ENCODE results near the gene FBN1.

FBN1 gene

GRCh38 chr15:48547286-48547685 lies 98.2 kb downstream of the FBN1 start:
- no peak for DNase-seq

GRCh38 chr15:48546296-48546695 lies 99.2 kb downstream of the FBN1 start:
- no peak for DNase-seq

- no peak for DNase-seq
These were observed 100.7 kb downstream of the FBN1 start for GRCh38 chr15:48544778-48545177.

GRCh38 chr15:48541341-48542278 lies 103.9 kb downstream of the FBN1 start:
- no peak for DNase-seq

DNA sequence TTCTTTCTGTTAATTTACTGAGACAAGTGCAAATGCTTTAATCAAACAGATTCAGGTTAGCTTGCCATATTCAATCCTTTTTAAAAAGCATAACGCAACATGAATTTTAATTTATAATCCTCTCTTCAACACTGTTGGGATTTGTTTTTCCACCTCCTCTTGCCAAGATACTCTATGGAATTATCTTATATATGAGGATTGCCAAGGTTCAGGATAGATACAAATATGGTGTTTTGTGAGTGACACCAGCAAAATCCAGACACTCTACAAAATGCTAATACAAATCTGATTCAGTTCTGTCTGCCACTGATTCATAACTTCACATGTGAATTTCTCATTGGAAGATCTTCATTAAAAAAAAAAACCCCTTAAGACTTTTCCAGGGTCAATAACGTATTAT lies 104.8 kb downstream of the FBN1 start:
- no peak for DNase-seq

DNA sequence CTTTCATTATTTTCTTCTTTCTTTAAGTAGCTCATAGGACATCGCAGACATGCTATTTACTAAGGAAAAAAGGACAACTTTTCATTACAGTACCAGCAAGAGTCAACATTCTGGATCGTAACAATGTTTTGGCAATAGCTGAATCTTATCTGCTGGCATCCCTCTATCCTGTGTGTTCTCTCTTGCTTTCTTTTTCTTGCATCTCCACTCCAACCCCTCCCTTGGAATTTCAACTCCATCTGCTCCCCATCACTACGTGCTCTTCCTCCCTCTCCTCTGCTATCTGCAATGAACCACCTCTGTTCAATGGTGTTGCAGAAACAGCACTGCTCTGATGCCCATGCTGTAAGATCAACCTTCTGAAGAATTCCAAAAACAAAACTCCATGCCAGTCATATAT lies 106.6 kb downstream of the FBN1 start:
- DNase-seq, result no peak

DNA sequence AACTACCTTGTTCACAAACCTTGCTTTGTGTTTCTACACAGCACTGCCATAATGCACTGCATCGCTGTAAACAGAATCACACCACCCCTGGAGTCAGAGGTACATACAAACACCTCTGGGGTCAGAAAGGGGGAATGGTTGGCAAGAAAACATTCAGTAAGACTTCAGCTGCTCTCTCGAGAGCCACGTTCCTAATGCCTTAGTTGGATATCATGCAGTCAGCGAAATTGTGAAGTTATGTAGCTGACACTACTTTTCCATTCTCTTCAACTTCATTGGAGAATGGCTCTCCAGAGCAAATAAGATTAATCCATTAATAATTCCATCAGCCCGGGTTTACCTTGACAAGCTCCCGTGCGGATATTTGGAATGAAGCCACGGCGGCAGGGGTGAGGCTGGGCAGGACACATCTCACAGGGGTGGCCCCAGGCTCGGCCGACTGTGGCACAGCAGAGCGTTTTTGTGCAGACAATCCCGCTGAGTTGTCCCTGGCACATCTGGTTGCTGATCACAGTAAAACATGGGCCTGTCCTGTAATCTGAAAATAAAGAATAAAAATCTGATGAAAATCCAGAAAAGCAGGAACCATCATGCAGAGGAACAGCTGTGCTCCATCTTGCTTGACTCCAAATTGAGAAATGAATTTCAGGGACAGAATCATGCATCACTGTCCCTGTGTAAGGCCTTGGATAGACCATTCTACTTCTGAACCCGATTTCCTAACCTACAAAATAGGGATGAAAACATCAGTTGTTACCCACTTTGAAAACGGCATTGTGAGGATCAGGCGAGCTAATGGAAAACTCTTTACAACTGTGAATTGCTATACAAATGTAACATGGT lies 108.0 kb downstream of the FBN1 start:
- DNase-seq, result no peak

DNA sequence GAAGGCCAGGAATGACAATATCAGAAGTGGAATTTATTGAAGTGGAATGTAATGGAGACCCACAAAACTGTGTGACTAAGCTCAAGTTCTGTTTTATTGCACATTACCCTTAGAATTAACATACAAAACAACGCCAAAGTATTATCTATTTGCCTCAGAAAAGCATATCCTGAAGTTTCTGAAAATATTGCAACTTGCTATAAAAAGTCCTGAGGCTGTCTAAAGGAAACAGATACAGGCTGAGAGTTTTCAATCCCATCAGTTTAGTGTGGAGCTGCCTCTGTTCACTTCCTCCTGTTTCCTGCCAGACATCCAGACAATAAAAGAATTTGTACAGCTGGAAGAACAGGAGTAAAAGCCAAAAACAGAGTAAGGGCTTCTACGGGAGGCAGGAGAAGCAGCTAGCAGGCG lies 108.8 kb downstream of the FBN1 start:
- DNase-seq, result no peak

- DNase-seq, result no peak
These were observed 111.5 kb downstream of the FBN1 start for GRCh38 chr15:48533982-48534381.

- no peak for DNase-seq
These were observed 112.6 kb downstream of the FBN1 start for GRCh38 chr15:48532946-48533345.

DNA sequence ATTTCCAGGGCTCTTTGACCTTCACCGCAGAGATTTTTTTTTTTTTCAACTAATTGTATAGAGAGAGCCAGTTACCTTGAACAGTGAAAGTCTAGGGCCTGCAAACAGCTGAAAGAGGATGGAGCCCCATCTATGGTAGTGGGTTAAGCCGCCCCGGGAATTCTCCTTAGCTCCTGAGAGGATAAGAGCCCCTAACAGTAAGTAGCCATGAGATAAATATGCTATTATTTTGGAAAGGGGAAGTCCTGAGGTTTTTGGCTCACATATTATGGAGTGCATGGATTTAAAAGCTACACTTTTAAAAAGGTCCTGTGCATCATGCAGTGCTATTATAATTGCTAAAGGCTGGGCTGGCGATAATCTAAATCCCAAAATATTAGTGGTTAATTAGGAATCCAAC lies 115.0 kb downstream of the FBN1 start:
- DNase-seq, result no peak

DNA sequence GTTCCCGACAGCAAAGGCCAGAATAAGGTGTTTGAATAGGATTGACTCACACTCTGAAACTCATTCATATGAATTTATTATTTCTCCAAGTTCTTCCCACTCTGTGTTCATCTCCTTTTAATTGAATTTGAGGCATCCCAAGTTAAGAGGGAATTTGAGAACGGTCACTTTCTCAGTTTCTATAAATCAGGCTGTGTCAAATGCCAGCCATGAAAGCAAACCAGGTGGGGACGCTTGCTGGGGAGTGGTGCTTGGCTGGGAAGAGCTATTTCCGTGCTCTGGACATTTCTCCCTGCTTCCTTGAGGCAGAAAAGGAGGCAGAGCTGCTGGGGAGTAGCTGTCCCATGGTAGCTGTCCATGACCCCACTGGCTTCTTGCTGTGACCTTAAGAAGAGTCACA lies 116.6 kb downstream of the FBN1 start:
- DNase-seq, result no peak

GRCh38 chr15:48527517-48527916 lies 118.0 kb downstream of the FBN1 start:
- no peak for DNase-seq

GRCh38 chr15:48522911-48523310 lies 122.6 kb downstream of the FBN1 start:
- no peak for DNase-seq

DNA sequence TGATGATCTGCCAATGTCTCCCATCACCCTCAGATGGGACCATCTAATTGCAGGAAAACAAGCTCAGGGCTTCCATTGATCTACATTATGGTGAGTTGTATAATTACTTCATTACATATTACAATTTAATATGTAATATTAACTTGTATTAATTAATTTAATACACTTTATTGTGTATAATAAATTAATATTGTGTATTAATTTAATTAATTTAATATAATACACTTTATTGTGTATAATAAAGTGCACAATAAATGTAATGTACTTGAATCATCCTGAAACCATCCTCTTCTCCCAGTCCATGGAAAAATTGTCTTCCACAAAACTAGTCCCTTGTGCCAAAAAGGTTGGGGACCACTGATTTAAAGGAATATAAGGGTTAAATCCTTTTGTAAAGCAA lies 123.4 kb downstream of the FBN1 start:
- no peak for DNase-seq

DNA sequence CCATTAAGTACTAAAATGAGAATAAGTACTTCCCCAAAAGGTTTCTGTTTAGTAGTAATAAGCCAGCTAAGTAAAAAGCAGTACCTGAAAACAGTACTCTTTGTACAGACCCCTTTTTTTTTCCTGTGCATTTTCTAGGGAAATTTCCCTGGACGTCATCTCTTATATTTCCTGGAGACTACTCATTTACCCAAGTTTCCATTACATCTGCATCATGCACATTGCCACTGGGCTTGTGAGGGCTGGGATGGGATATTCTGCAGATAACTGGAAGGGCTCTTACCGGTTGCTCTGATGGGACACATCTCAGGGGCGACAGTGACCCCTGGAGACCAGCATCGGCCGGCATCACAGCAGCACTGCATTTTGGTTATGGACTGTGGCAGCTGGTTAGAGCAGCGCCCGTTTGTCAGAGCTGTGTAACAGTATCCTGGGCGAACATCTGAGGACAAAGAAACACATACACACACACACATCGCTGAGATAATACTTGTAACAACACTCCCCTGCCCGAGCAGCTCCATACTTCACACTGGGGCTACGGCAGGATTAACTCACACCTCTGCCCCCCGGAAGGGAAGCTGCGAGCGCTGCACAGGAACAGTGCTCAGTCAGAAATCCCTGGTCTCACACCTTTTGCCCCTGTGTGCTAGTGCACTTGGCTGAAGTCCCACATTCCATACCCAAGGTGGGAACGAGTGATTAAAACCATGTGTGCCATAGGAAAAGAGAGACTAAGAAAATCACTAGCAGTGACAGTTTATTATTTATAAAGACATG lies 124.9 kb downstream of the FBN1 start:
- DNase-seq, result no peak

DNA sequence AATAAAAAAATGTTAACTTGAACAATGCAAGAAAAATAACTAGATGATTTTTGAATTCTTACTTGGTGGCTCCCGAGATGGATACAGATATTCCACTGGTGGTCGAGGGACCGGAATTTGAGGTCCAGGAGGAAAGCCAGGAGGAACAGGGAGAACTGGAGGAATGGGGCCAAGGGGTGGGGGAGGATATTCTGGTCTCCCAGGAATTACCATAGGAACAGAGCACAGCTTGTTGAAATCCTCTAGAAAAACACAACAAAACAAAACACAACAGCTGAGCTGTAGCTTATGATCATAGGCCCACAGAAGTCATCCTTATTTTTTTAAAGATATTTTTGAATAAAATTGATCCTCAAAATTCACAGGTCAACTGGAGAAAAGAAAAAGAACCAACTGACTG lies 129.4 kb downstream of the FBN1 start:
- DNase-seq, result no peak

DNA sequence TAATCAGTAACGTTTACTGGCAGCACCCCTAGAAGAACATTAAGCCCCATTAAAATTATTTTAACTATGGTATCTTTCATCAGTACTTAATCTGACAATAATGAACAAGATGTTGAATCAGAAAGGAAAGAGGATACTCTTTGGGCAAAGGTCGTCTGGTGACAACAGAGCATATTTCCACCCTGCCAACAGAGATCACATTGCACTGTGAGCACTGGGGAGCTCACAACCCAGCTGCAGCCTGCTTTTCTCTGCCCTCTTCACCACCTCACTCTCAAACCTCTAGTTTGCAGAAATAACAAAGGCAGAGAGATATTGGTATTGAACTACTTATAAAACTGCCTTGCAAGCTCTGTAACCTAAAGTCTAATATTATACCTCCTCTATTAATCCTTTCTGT lies 130.0 kb downstream of the FBN1 start:
- no peak for DNase-seq

DNA sequence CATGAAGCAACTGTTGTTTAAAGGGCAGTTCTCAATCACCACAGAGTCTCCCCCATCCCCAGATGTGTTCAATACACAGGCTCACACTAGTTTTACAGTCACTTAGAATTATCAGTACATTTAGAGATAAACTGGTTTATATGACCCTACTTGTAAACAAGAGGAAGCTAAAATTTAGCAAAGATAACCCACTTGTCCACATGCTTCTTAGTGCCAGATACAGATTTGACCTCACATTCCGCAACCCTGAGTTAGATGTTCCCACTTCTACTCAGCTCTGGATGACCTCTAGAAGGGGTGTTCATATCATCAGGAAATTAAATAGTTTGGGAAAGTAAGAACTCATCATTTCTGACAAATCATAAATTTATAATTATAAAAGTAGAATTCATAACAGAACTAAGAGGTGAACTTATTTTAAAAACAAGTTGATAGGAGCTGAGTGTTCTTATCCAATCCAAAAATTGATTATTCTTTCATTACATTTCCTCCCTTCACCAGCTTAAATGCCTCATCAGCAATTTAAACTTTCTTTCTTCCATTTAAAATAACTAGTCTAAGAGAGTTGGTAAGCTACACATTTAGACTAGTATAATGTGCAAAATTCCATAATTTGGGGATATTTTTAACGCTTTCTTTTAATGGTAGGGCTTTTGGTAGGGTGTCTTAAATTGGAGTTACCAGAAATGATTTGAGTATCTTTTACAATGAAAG lies 131.2 kb downstream of the FBN1 start:
- no peak for DNase-seq

DNA sequence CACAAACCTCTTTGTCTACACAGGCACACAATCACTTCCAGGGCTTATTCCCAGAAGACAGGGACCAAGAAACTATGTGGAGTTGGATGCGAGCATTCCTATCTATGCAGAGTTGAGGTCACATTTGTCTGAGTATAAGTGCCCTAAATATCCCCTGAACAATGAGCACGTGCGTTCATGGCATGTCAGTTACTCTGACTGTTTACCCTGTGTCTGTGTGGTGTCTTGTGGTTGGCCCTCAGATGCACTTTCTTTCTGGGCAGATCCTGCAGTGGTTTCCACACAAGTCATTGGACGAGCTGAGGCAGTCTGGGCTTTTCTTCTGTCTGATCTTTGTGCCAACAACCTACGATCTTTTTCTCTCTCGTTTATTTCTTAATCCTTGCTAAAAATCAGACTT lies 134.5 kb downstream of the FBN1 start:
- no peak for DNase-seq

DNA sequence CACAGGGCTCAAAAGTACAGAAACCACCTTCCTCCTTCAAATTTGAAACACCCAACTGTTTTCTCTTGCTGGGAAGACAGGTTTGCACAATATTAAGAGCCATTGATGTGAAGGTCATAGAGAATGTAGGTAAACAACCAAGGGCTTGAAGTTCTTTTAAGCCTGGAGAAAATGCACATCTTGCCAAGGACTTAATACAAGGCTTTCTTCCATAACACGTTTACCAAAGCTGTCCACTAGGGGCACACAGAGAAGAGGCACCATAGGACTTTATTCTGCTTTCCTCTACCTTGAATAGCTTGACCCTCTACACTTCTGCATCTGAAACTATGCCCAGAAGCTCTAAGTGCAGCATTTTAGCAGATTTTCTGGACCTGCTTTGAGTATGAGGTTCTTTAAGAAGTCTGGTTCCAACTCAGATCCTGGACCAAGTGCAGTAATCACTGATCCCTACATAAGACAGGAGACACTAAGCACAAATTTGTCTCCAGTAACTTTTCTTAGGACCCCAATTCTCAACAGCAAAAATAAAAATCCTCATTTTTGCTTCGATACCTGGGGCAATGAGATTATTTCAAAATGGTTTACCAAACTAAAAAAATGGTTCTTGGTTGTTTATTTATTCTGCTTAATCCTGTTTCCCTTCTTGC lies 138.0 kb downstream of the FBN1 start:
- DNase-seq, result peak; percentile 13

- no peak for DNase-seq
These were observed 140.4 kb downstream of the FBN1 start for GRCh38 chr15:48505067-48505466.

Data from CD4-positive, alpha-beta T cell treated with Interleukin-12 subunit alpha and Interleukin-12 subunit beta, for 1 hour (primary cell).